ENCODE data around the gene WDR48.

Gene WDR48

DNA sequence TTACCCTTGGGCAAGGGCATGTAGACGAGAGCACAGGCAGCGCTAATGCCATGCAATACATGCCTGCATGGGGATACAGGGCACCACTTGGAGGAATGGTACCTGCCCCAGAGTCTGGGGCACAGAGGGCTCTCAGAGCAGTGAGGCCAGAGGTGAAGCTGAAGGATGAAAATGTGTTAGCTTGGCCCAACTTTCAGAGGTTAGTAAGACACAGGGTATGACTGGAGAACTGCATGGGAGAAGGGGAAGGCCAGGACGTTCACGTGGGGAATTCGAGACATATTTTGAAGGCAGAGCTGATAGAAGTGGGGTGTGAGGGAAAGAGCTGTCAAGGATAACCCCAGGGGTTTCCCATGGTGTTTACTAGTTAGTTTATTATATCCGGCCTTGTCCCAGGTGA, 82.0 kb downstream of the WDR48 start:
- DNase-seq (ENCODE audit: low spot score in 2 of 2) (no peak), ATAC-seq (no peak)
- peaks cover 31% of the 10 kb centered on the region for H3K4me1 Mint-ChIP-seq
- H3K27ac Mint-ChIP-seq: peak overlapping the region; percentile 81
- peaks cover 52% of the 10 kb centered on the region for H3K36me3 Mint-ChIP-seq
- no peaks in the 10 kb centered on the region for H3K9me3 Mint-ChIP-seq
- no peak overlapping the region for H3K4me3 Mint-ChIP-seq

DNA sequence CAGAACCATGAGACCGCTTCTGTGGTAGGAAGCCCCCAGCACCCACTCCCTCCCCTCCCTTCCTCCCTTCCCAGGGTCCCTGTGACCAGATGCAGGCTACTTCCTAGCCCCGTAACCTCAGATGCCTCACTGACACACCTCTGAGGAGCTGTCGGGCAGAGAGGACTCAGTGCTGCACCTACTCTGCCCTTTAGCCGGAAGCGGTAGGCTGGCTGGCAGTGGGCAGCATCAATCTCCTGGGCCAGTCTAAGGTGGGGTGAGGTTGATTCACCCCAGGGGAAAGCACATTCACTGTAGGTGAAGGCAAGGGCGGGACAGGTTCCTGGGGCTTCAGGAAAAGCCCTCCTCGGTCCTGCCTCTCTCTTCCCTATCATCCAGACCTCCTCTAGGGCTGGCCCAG, 82.5 kb downstream of the WDR48 start:
- no peak for ATAC-seq
- Mint-ChIP-seq H3K4me3 (no peak overlapping the region), H3K36me3 (peaks cover 56% of the 10 kb centered on the region), H3K27ac (peak overlapping the region; percentile 81), H3K9me3 (no peaks in the 10 kb centered on the region), H3K4me1 (peaks cover 36% of the 10 kb centered on the region)
- DNase-seq (ENCODE audit: low spot score in 2 of 2): no peak

DNA sequence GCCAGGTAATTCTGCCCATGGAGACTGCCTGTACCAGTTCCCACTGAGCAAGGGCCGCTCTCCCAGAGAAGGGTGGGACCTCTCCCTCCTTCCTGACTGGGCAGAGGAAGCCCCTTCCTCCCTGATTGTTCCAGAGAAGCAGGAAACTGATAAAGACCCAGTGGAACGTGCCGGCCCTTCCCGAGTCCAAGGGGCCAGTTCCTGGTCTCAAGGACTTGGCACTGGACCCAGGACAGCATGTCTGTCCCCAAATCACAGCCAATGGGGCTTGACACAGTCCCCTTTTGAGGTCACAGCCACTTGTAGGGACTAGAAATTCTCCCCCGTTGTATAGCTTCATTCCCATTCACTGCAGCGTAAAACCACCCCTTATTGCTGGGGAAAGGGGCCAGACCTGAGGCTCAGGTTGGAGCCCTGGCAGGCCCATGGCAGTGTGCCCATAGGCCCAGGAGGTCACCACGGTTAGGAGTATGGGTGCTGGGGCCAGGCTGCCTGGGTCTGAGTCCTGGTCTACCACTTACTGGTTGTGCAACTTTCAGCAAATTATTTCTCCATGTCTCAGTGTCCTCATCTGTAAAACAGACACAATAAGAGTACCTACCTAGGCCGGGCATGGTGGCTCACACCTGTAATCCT, 83.5 kb downstream of the WDR48 start:
- peaks cover 45% of the 10 kb centered on the region for H3K4me1 Mint-ChIP-seq
- no peak for DNase-seq (ENCODE audit: low spot score in 2 of 2)
- H3K36me3 Mint-ChIP-seq: peaks cover 61% of the 10 kb centered on the region
- ATAC-seq: no peak
- no peaks in the 10 kb centered on the region for H3K9me3 Mint-ChIP-seq
- no peak overlapping the region for H3K4me3 Mint-ChIP-seq
- H3K27ac Mint-ChIP-seq: peak overlapping the region; percentile 81

DNA sequence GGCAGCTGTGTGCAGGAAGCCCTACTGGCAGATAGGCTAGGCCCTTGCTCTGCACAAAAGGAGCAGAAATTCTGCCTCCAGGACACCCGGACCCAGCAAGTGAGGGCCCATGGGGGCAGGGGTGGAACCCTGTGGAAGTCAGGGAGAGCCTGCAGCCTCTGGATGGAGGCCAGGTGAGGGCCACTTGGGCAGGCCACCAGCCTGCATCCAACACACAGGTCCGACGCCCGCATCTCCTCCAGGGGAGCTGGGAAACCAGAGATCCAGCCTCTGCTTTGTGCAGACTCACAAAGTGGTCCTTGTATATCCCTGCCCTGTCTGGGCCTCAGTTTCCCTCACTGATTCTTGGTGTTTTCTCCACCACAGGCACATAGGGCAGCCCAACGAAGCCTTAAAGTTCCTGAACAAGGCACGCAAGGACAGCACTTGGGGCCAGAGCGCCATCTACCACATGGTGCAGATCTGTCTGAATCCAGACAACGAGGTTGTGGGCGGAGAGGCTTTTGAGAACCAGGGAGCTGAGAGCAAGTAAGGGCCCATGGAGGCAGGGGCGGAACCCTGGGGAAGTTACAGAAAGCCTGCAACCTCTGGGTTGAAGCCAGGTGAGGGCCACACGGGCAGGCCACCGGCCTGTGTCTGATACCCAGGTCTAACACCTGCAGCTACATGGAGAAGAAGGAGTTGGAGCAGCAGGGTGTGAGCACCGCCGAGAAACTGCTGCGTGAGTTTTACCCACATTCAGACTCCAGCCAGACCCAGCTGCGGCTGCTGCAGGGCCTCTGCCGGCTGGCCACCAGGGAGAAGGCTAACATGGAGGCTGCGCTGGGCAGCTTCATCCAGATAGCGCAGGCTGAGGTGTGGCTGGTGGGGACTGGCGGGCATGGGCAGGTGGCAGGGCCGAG, 85.0 kb downstream of the WDR48 start:
- peak overlapping the region; percentile 72 for H3K27ac Mint-ChIP-seq
- DNase-seq (ENCODE audit: low spot score in 2 of 2) (no peak), ATAC-seq (no peak)
- H3K4me1 Mint-ChIP-seq: peaks cover 60% of the 10 kb centered on the region
- peaks cover 76% of the 10 kb centered on the region for H3K36me3 Mint-ChIP-seq
- H3K9me3 Mint-ChIP-seq: no peaks in the 10 kb centered on the region
- H3K4me3 Mint-ChIP-seq: no peak overlapping the region

DNA sequence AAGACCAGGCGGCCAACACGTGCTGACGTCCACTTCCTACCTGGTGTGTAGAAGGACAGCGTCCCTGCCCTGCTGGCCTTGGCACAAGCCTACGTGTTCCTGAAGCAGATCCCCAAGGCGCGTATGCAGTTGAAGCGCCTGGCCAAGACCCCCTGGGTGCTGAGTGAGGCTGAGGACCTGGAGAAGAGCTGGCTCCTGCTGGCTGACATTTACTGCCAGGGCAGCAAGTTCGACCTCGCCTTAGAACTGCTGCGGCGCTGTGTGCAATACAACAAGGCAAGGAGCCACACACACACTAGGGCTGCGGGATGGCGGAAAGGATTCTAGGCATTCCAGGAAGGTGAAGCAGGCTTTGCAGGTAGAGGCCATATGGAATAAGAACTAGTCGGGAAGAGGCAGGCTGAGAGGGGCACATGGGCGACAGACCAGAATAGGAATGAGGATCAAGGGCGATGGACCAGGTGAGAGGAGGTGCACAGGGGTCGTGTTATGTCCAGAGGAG, 85.7 kb downstream of the WDR48 start:
- DNase-seq (ENCODE audit: low spot score in 2 of 2) (no peak), ATAC-seq (no peak)
- no peaks in the 10 kb centered on the region for H3K9me3 Mint-ChIP-seq
- H3K36me3 Mint-ChIP-seq: peaks cover 83% of the 10 kb centered on the region
- no peak overlapping the region for H3K4me3 Mint-ChIP-seq
- H3K4me1 Mint-ChIP-seq: peaks cover 62% of the 10 kb centered on the region
- peak overlapping the region; percentile 72 for H3K27ac Mint-ChIP-seq

DNA sequence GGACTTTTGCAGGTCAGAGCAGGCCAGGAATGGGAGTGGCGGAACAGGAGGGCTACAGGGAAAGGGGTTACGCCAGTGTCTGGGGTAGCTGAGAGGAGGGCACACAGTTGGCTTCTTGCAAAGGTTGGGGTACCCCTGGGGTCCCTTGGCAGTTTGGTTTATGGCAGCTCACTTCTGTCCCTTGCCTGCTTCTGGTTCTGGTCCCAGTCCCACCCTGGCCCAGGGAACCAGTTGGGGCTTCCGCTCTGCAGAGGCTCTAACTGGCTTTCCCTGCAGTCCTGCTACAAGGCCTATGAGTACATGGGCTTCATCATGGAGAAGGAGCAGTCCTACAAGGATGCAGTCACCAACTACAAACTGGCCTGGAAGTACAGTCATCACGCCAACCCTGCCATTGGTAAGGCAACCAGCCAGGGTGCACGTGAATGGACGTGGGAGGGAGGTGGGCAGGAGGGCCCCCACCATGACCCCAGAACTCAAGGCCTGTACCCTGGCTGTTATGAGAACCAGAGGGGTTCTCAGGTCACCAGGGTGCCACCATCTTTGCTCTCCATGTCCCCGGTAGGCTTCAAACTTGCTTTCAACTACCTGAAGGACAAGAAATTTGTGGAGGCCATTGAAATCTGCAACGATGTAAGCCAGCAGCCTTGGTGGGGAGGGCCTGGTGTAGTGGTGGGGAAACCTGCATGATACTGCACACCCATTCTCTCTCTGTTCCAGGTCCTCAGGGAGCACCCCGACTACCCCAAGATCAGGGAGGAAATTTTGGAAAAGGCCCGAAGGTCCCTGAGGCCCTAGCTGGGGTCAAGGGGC, 86.4 kb downstream of the WDR48 start:
- H3K4me3 Mint-ChIP-seq: peak overlapping the region; percentile 25
- peaks cover 90% of the 10 kb centered on the region for H3K36me3 Mint-ChIP-seq
- peak; percentile 23 for ATAC-seq
- DNase-seq (ENCODE audit: low spot score in 2 of 2): no peak
- H3K9me3 Mint-ChIP-seq: no peaks in the 10 kb centered on the region
- peak overlapping the region; percentile 83 for H3K27ac Mint-ChIP-seq
- H3K4me1 Mint-ChIP-seq: peaks cover 68% of the 10 kb centered on the region

DNA sequence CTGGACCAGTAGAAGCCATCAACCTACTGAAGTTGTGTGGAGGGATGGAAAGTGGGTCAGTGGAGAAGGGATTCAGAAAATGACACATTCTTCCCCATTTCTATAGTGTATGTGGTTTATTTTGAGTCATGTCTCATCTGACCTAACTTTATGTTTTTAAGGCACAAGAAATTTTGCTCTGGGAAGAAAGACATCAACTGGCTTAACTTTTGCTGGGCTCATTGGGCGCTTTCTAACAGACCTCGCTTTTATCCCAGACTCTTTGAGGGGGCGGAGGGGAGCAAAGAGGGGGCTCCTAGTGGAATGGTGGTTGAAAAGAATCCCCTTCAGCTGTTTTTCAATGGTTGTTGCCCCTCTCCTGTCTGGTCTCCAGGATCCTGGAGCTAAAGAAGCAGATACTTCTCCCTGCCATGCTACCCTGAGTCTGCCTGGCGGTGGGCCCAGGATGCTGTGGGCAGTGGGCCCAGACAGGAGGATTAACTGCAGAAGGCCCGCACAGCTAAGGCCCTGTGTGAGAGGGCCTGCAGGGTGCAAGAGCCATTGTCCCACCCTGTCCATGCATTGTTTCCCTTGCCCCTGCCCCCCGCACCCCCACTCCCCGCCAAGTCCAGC, 87.1 kb downstream of the WDR48 start:
- peaks cover 64% of the 10 kb centered on the region for H3K4me1 Mint-ChIP-seq
- ATAC-seq: peak; percentile 77
- peaks cover 96% of the 10 kb centered on the region for H3K36me3 Mint-ChIP-seq
- no peaks in the 10 kb centered on the region for H3K9me3 Mint-ChIP-seq
- H3K27ac Mint-ChIP-seq: peak overlapping the region; percentile 83
- peak overlapping the region; percentile 25 for H3K4me3 Mint-ChIP-seq
- DNase-seq (ENCODE audit: low spot score in 2 of 2): no peak

DNA sequence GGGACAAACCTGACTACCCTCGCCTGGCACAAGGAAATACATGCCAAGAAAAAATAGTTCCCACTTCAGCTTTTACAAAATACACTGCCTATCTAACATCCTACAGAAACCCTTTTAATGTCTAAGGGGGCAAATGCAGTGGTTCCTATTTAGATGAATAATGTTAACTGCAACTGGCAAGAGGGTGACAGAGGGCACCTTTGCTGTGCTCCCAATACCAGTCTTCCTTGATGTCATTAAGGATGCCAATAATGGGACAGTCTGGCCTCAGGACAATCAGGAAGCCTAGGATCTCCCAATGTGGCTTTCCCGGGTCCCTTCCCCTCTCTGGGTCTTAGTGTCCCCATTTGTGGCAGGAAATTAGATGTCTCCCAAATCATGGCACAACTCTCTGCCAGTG, 87.6 kb downstream of the WDR48 start:
- no peak for DNase-seq (ENCODE audit: low spot score in 2 of 2)
- H3K27ac Mint-ChIP-seq: peak overlapping the region; percentile 83

DNA sequence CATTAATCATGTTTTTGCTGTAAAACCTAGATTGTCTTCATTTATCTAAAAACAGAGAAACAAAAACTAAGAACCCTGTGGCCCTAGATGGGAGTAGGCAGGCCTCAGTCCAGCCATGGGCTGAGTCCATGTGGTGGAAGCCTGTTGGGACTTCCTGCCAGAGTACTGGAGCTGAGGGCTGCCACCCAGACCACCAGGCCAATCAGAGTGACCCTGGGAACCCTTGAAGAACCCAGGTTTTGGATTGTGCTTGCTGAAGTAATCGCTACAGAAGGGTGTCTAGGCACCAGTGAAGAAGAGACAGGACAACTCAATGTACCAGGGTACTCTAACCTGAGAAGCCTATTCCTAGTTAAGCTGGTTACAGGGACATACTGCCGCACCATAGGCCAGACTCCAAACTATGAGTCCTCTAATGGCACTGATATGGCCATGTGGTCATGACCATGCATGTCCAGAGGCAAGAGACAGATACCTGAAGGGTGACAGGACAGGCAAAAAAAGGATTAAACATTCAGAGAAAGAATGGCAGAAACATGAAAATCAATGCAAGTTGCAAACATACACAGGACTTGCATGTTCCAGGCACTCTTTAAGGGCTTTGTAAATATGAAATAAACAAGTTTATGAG, 88.6 kb downstream of the WDR48 start:
- ATAC-seq (no peak), DNase-seq (ENCODE audit: low spot score in 2 of 2) (no peak)
- no peak overlapping the region for H3K4me3 Mint-ChIP-seq
- peak overlapping the region; percentile 83 for H3K27ac Mint-ChIP-seq
- peaks cover 96% of the 10 kb centered on the region for H3K36me3 Mint-ChIP-seq
- peaks cover 69% of the 10 kb centered on the region for H3K4me1 Mint-ChIP-seq
- H3K9me3 Mint-ChIP-seq: no peaks in the 10 kb centered on the region

More for the DNA sequence above, 87.6 kb downstream of the WDR48 start:
- Mint-ChIP-seq H3K4me3 (no peak overlapping the region), H3K9me3 (no peaks in the 10 kb centered on the region), H3K4me1 (peaks cover 64% of the 10 kb centered on the region), H3K36me3 (peaks cover 96% of the 10 kb centered on the region)
- ATAC-seq: no peak

DNA sequence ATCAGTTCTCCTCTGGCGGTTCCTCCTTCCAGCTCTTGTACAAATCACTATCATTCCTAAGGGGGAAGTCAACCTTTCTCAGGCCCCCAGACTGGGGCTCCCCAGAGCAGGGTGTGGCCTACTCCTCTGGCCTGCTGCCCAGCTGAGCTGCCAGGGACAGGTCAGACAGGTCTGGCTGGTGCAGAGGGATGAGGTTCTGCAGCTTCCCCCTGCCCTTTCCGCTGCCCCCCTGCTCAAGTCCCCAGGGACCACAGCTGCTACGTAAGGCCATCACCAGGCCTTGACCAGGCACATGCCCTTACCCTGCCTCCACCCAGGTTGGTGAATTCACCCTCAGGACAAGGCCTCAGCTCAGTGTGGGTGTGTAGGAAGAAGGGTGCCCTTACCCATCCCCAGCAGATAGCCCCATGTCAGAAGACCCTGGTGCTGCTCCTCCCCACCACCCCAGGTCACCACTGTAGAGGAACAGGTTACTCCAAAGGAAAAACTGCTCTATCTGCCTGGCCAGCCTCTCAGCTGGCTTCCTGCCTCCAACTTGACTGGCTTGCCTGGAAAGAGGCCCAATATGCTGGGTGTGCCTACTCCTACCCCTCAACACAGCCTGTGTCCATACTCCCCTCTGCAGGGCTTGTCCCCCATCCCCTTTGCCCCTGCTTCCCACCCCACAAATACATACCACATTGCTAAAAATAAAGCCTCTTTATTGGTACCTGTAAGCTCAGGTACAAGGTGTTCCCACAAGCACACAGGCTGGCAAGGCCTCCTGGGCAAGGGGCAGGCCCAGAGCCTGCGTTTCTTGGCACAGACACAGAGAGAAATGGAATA, 89.6 kb downstream of the WDR48 start:
- Mint-ChIP-seq H3K27ac (peak overlapping the region; percentile 83), H3K4me1 (peaks cover 74% of the 10 kb centered on the region), H3K36me3 (peaks cover 100% of the 10 kb centered on the region), H3K9me3 (no peaks in the 10 kb centered on the region), H3K4me3 (no peak overlapping the region)
- ATAC-seq (peak; percentile 3), DNase-seq (ENCODE audit: low spot score in 2 of 2) (no peak)

DNA sequence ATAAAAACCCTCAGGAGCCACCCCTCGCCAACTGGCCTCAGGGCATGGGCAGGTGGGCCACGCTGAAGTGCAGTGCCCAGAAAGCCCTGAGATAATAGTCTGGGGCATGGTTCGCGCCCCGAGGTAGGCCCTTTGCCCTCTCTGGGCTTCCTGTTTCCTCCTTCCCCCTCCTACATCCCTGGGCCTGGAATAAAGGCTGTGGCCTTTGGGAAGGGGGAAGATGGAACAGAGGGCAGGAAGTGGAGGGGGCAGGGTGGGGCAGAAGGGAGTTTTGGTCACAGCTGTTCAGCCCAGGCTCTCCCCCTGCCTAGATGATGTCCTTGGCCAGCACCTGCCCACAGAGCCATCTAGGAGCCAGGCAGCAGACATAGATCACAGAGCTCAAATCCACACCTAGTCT, 90.3 kb downstream of the WDR48 start:
- peaks cover 74% of the 10 kb centered on the region for H3K4me1 Mint-ChIP-seq
- peaks cover 100% of the 10 kb centered on the region for H3K36me3 Mint-ChIP-seq
- H3K27ac Mint-ChIP-seq: peak overlapping the region; percentile 83
- H3K9me3 Mint-ChIP-seq: no peaks in the 10 kb centered on the region
- no peak overlapping the region for H3K4me3 Mint-ChIP-seq
- no peak for ATAC-seq
- no peak for DNase-seq (ENCODE audit: low spot score in 2 of 2)

DNA sequence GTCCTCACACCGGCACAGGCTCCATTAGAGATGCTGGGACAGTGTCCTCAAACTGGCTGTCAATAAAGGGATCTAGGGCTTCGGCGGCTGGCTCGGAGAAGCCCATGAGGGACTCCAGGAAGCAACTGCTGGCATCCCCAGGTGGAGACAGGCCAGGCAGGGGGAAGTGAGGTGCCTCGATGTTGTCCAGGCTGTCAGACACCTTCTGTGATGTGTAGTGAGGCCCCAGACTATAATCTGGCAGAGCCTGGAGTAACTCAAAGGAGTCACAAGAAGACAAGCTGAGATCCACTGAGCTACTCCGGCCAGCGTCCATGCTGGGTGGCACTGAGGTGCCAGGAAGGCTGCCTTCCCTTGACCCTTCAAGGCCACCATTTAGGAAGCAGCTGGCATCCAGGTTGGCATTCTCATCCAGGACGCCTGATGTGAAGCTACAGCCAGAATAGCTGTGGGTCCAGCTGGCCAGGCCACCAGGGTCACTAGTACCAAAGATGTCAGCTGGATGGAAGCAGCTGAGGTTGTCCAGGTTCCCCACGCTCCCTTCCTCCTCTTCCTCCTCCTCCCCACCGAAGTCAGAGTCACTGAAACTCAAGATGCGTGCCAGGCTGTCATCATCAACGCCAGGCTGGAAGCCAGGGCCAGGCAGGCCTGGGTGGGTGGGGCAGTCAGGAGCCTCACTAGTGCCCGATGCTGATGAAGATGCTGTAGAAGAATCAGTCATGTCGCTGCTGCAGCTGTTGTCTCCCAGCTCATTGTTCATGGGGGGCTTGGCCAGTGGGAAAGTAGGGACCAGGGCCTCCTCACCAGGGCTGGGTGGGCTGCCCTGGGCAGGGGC, 91.5 kb downstream of the WDR48 start:
- Mint-ChIP-seq H3K36me3 (peaks cover 100% of the 10 kb centered on the region), H3K27ac (peak overlapping the region; percentile 81)

DNA sequence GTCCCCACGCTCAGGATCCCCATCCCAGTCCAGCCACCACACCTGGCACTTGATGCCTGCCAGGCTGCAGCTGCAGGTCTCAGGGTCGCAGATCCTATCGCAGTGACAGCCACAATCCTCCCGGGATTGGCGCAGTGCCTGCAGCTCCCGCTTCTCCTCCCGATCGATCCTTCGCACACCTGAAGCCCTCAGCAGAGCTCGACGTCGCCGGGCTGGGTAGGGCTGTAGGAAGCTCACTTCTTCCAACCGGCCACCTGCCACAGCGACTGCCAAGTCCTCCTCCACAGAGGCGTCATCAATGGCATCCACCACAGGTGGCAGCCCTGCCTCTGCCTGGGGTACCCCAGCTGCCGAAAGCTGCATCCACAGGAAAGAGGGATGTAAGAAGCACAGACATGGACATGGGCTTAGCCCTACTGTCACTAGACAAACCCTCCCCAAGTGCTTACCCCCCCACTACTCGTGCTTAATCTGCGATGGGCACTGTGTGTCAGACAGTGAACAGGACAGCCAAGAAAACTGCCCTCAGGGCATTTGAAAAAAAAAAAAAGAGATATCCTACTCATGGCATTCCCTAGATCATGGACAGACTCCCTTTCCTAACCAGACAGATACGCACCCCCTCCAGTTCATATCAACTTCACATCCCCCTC, 92.4 kb downstream of the WDR48 start:
- ATAC-seq (no peak), DNase-seq (ENCODE audit: low spot score in 2 of 2) (no peak)
- Mint-ChIP-seq H3K4me1 (peaks cover 76% of the 10 kb centered on the region), H3K27ac (peak overlapping the region; percentile 81), H3K36me3 (peaks cover 100% of the 10 kb centered on the region), H3K4me3 (no peak overlapping the region), H3K9me3 (no peaks in the 10 kb centered on the region)

More for the DNA sequence above, 91.5 kb downstream of the WDR48 start:
- H3K9me3 Mint-ChIP-seq: no peaks in the 10 kb centered on the region
- ATAC-seq (no peak), DNase-seq (ENCODE audit: low spot score in 2 of 2) (no peak)
- H3K4me1 Mint-ChIP-seq: peaks cover 76% of the 10 kb centered on the region
- no peak overlapping the region for H3K4me3 Mint-ChIP-seq

Measured in stimulated activated effector memory CD8-positive, alpha-beta T cell treated with anti-CD3 and anti-CD28 coated beads, Interleukin-12 subunit alpha, Interleukin-12 subunit beta, amount 100 ng/mL, for 72 hours (primary cell).